ENCODE results near the gene NDFIP1.

NDFIP1 gene

GRCh38 chr5:142191776-142192175, 83.2 kb downstream of the NDFIP1 start:
- DNase-seq (ENCODE audit: low spot score in 2 of 2) (no peak), ATAC-seq (replicated peaks; ENCODE audit: extremely low read depth, poor library complexity, severe bottlenecking) (no peak)
- H3K27me3 Mint-ChIP-seq: no peaks in the 10 kb centered on the region
- H3K4me3 Mint-ChIP-seq: no peak overlapping the region
- H3K9me3 Mint-ChIP-seq: no peaks in the 10 kb centered on the region
- H3K4me1 Mint-ChIP-seq: peaks cover 5% of the 10 kb centered on the region
- H3K27ac Mint-ChIP-seq (ENCODE audit: low read depth): no peak overlapping the region
- H3K36me3 Mint-ChIP-seq (ENCODE audit: insufficient read depth): peaks cover 1% of the 10 kb centered on the region

GRCh38 chr5:142192286-142193113, 83.9 kb downstream of the NDFIP1 start:
- H3K4me3 Mint-ChIP-seq: no peak overlapping the region
- H3K4me1 Mint-ChIP-seq: peaks cover 3% of the 10 kb centered on the region
- DNase-seq (ENCODE audit: low spot score in 2 of 2) (no peak), ATAC-seq (replicated peaks; ENCODE audit: extremely low read depth, poor library complexity, severe bottlenecking) (no peak)
- no peaks in the 10 kb centered on the region for H3K9me3 Mint-ChIP-seq
- H3K36me3 Mint-ChIP-seq (ENCODE audit: insufficient read depth): no peaks in the 10 kb centered on the region
- no peak overlapping the region for H3K27ac Mint-ChIP-seq (ENCODE audit: low read depth)
- H3K27me3 Mint-ChIP-seq: no peaks in the 10 kb centered on the region

DNA sequence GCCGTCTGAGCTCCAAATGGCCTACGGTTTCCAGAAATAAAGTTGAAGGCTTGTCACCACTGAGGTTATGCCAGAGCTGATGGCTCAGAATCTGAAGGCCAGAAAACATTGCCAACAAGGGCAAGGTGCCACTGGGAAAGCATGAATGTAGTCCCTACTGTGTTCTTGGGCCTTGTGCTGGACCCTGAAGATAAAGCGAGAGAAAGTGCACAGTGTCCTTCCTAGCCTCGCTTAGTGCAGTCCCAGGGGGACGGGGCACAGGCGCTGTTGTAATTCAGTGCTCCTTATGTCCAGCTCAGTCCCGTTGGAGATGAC, 84.5 kb downstream of the NDFIP1 start:
- no peaks in the 10 kb centered on the region for H3K27me3 Mint-ChIP-seq
- ATAC-seq (replicated peaks; ENCODE audit: extremely low read depth, poor library complexity, severe bottlenecking) (no peak), DNase-seq (ENCODE audit: low spot score in 2 of 2) (no peak)
- H3K4me3 Mint-ChIP-seq: no peak overlapping the region
- H3K27ac Mint-ChIP-seq (ENCODE audit: low read depth): no peak overlapping the region
- no peaks in the 10 kb centered on the region for H3K36me3 Mint-ChIP-seq (ENCODE audit: insufficient read depth)
- no peaks in the 10 kb centered on the region for H3K9me3 Mint-ChIP-seq
- H3K4me1 Mint-ChIP-seq: no peaks in the 10 kb centered on the region

DNA sequence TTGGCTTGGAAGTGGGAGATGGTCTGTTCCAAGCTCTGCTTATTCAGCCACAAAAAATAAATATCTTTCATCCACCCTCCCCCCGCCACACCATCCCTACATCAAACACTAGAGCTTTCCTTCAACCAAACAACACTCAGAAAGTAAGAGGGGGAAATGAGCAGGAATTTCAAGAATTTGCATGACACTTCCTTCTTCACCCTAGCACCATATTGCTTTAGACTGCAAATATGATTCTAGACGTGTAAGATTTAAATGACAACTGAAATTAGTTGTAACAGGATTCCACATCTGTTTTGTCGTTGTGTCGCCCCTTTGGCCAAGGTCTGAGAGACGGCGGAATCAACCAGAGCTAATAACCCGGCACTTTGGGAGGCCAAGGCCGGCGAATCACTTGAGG, 88.5 kb downstream of the NDFIP1 start:
- Mint-ChIP-seq H3K27me3 (no peaks in the 10 kb centered on the region), H3K9me3 (no peaks in the 10 kb centered on the region), H3K36me3 (ENCODE audit: insufficient read depth) (no peaks in the 10 kb centered on the region), H3K4me3 (no peak overlapping the region), H3K27ac (ENCODE audit: low read depth) (no peak overlapping the region), H3K4me1 (no peaks in the 10 kb centered on the region)
- DNase-seq (ENCODE audit: low spot score in 2 of 2) (no peak), ATAC-seq (replicated peaks; ENCODE audit: extremely low read depth, poor library complexity, severe bottlenecking) (no peak)

DNA sequence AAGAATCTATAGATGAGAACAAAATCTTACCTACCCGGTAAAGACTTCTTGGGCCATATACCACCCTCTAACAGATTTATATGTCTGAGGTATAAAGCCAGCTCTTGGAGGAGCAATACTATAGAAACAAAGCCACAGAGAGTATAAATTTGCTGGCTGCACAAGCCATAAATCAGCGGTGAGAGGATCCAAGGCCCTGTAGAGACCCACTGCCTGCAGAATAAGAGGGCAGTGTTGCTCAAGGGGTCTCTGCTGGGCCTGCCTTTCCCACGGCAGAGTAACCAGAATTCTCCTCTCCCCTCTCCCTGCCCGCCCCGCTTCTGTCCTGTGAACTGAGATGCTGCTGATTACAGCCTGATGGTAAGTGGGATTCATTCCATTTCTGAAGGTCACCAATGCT, 89.2 kb downstream of the NDFIP1 start:
- no peak overlapping the region for H3K27ac Mint-ChIP-seq (ENCODE audit: low read depth)
- peaks cover 6% of the 10 kb centered on the region for H3K27me3 Mint-ChIP-seq
- DNase-seq (ENCODE audit: low spot score in 2 of 2) (no peak), ATAC-seq (replicated peaks; ENCODE audit: extremely low read depth, poor library complexity, severe bottlenecking) (no peak)
- H3K4me1 Mint-ChIP-seq: no peaks in the 10 kb centered on the region
- H3K9me3 Mint-ChIP-seq: no peaks in the 10 kb centered on the region
- no peaks in the 10 kb centered on the region for H3K36me3 Mint-ChIP-seq (ENCODE audit: insufficient read depth)
- H3K4me3 Mint-ChIP-seq: no peak overlapping the region

- no peak for ATAC-seq (replicated peaks; ENCODE audit: extremely low read depth, poor library complexity, severe bottlenecking)
- no peaks in the 10 kb centered on the region for H3K4me1 Mint-ChIP-seq
- H3K27ac Mint-ChIP-seq (ENCODE audit: low read depth): no peak overlapping the region
- no peaks in the 10 kb centered on the region for H3K9me3 Mint-ChIP-seq
- no peak for DNase-seq (ENCODE audit: low spot score in 2 of 2)
- H3K27me3 Mint-ChIP-seq: peaks cover 10% of the 10 kb centered on the region
- no peak overlapping the region for H3K4me3 Mint-ChIP-seq
- no peaks in the 10 kb centered on the region for H3K36me3 Mint-ChIP-seq (ENCODE audit: insufficient read depth)
Observed at GRCh38 chr5:142199388-142199787, 90.8 kb downstream of the NDFIP1 start.

DNA sequence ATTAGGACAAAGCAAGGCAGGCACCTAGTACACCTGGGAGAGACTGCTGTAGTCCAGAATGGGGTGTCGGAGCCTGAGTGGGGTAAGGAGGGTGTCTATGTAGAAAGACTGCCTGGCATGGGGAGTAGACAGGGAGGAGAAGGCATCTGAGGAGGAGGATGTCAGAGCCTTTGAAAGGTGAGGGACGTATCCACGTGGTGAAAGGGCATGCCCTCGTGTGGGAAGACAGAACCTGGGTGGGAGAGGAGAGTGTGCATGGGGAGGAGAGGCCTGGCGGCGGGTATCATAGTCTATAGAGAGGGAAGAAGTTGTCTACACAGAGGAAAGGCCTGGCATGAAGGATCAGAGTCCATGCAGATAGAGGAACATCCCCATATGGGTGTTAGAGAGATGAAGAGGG, 91.8 kb downstream of the NDFIP1 start:
- Mint-ChIP-seq H3K27ac (ENCODE audit: low read depth) (no peak overlapping the region), H3K9me3 (no peaks in the 10 kb centered on the region), H3K36me3 (ENCODE audit: insufficient read depth) (no peaks in the 10 kb centered on the region), H3K27me3 (peaks cover 10% of the 10 kb centered on the region), H3K4me3 (no peak overlapping the region), H3K4me1 (no peaks in the 10 kb centered on the region)
- DNase-seq (ENCODE audit: low spot score in 2 of 2) (no peak), ATAC-seq (replicated peaks; ENCODE audit: extremely low read depth, poor library complexity, severe bottlenecking) (no peak)

GRCh38 chr5:142201471-142201887, 92.9 kb downstream of the NDFIP1 start:
- H3K4me3 Mint-ChIP-seq: no peak overlapping the region
- ATAC-seq (replicated peaks; ENCODE audit: extremely low read depth, poor library complexity, severe bottlenecking) (no peak), DNase-seq (ENCODE audit: low spot score in 2 of 2) (no peak)
- H3K9me3 Mint-ChIP-seq: no peaks in the 10 kb centered on the region
- H3K27me3 Mint-ChIP-seq: peaks cover 10% of the 10 kb centered on the region
- H3K36me3 Mint-ChIP-seq (ENCODE audit: insufficient read depth): no peaks in the 10 kb centered on the region
- no peak overlapping the region for H3K27ac Mint-ChIP-seq (ENCODE audit: low read depth)
- no peaks in the 10 kb centered on the region for H3K4me1 Mint-ChIP-seq

DNA sequence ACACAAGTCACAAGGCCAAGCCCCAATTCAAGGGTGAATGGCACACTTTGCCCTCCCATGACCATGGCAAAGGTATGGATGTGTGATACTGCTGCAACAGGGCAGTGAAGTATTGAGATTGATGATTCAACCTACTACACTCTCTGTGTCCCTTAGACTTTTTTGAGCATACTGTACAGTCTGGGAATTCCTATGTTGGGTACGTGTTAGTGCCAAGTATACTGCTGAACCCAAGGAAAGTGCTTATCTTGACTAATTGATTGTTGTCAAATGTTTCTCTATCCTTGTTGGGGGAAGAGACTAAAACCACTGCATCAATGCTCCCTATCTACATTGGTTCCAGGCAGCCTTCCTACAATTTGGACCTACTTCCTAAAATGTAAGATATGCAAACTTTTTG, 93.7 kb downstream of the NDFIP1 start:
- Mint-ChIP-seq H3K36me3 (ENCODE audit: insufficient read depth) (no peaks in the 10 kb centered on the region), H3K27me3 (peaks cover 10% of the 10 kb centered on the region), H3K4me3 (no peak overlapping the region), H3K9me3 (no peaks in the 10 kb centered on the region), H3K27ac (ENCODE audit: low read depth) (no peak overlapping the region), H3K4me1 (no peaks in the 10 kb centered on the region)
- no peak for ATAC-seq (replicated peaks; ENCODE audit: extremely low read depth, poor library complexity, severe bottlenecking)
- DNase-seq (ENCODE audit: low spot score in 2 of 2): no peak
